Measurements from ENCODE around the gene ACSS2. TPM values are rescaled to one million over a fixed set of nuclear protein-coding genes. Genes with fewer than 3 reads are reported as not detected.

The ACSS2 gene
- total and polyA plus RNA-seq, 2 of the 8 experiments (the other 6 are each of a cell fraction or from before 2014, with no cell fraction given): 17.7 to 24.2 TPM

DNA sequence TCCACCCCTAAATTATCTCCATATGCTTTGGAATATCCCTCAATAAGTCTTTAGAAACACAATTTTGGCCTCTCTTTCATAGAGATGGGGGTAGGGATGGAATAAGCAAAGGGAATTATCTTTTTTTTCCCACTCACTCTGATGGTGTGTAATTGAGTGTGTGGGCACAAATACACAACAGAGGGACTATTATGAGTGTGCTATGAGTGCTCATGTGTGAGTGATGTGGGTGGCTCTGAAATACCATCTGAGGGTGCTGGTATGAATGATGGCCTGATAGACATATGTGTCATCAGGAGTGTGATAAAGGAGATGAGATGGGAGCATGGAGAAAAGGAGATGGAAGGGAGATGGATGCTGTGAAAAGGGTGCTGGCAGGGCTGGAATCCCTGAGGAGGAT is 43.6 kb downstream of the ACSS2 start:
- H2BK15ac ChIP-seq (ENCODE audit: low read length): no peak overlapping the region
- POLR2A ChIA-PET (ENCODE audit: partially characterized antibody): no interaction called here
- no peak overlapping the region for H2BK120ac ChIP-seq (replicated peaks; ENCODE audit: low read depth, low read length)
- no peak overlapping the region for H3K18ac ChIP-seq (ENCODE audit: extremely low read depth, low read length)
- TF ChIP-seq CTBP2 (IDR thresholded peaks at IDR 0.05; ENCODE audit: borderline replicate concordance, insufficient read depth, insufficient read length, low read length) (no peak), EP300 (IDR thresholded peaks at IDR 0.05; ENCODE audit: borderline replicate concordance in 1 of 2, low read depth in 2 of 2, low read length in 2 of 2) (no peak), TAF7 (optimal IDR thresholded peaks at IDR 0.05; ENCODE audit: borderline replicate concordance, low read depth, low read length) (no peak), POLR2A (IDR thresholded peaks at IDR 0.05; ENCODE audit: control extremely low read depth in 1 of 2, low read depth in 2 of 2, low read length in 2 of 2) (no peak), POU5F1 (IDR thresholded peaks at IDR 0.05; ENCODE audit: low read depth, low read length) (no peak), SRF (IDR thresholded peaks at IDR 0.05; ENCODE audit: low read depth, low read length) (no peak), KDM4A (IDR thresholded peaks at IDR 0.05; ENCODE audit: low read depth, low read length, severe bottlenecking) (no peak), JUND (IDR thresholded peaks at IDR 0.05; ENCODE audit: low read length) (no peak), EZH2 (IDR thresholded peaks at IDR 0.05; ENCODE audit: low read depth, low read length, severe bottlenecking) (no peak)
- no peak overlapping the region for H2BK5ac ChIP-seq (ENCODE audit: low read depth, low read length)
- no peak overlapping the region for H2AK5ac ChIP-seq (ENCODE audit: low read depth, low read length)
- CTCF ChIA-PET (ENCODE audit: partially characterized antibody): interaction anchor here (0.6 kb wide), 1 partner anchor 64 kb away, joined by 3 read pairs; no protein-coding TSS in a partner anchor
- no peaks in the 10 kb centered on the region; the same call in 1 of the 2 replicates for H3K23me2 ChIP-seq (ENCODE audit: low read depth, low read length)
- no peak overlapping the region for H3K14ac ChIP-seq (ENCODE audit: insufficient read length)
- no peak overlapping the region for H3K56ac ChIP-seq (replicated peaks; ENCODE audit: insufficient read length, low read depth, low read length)
- H3K9me3 ChIP-seq (ENCODE audit: insufficient read depth in 2 of 2, low read depth in 1 of 2, low read length in 1 of 2): peaks cover 2 to 4% of the 10 kb centered on the region in 2 experiments; a peak in 2 of 4 replicates
- H3K4me3 ChIP-seq (ENCODE audit: extremely low read depth in 1 of 4, insufficient read depth in 2 of 4, low read depth in 3 of 4, low read length in 4 of 4): no peak overlapping the region
- no peak overlapping the region for H2BK20ac ChIP-seq (ENCODE audit: low read length)
- H3K36me3 ChIP-seq (ENCODE audit: control insufficient read depth in 2 of 4, insufficient read depth in 4 of 4, low read length in 3 of 4): peaks cover 0 to 8% (median 0%) of the 10 kb centered on the region in 4 experiments; a peak in 3 of 8 replicates
- no peak overlapping the region for H2AFZ ChIP-seq (ENCODE audit: low read length)
- H3K79me2 ChIP-seq (ENCODE audit: control insufficient read depth in 1 of 2, insufficient read depth in 2 of 2, low read length in 2 of 2): no peaks in the 10 kb centered on the region
- H4K20me1 ChIP-seq (replicated peaks in 1 of 2; ENCODE audit: control insufficient read depth in 1 of 2, insufficient read depth in 2 of 2, low read length in 2 of 2): peaks cover 0 to 2% of the 10 kb centered on the region in 2 experiments
- H4K91ac ChIP-seq (replicated peaks; ENCODE audit: insufficient read length, low read length): no peak overlapping the region
- H3K27me3 ChIP-seq (replicated peaks in 1 of 4; ENCODE audit: control insufficient read depth in 3 of 4, extremely low read depth in 1 of 4, insufficient read depth in 3 of 4, low read length in 3 of 4): no peaks in the 10 kb centered on the region
- no peak for DNase-seq (ENCODE audit: low read depth in 1 of 2, low spot score in 2 of 2)
- H4K8ac ChIP-seq (ENCODE audit: extremely low read depth, insufficient read depth, low read length): no peak overlapping the region
- no peak overlapping the region for H3K9ac ChIP-seq (replicated peaks in 1 of 4; ENCODE audit: extremely low read depth in 1 of 4, low read depth in 3 of 4, low read length in 3 of 4)
- no peak overlapping the region for H3K4me2 ChIP-seq (ENCODE audit: insufficient read depth in 1 of 2, low read depth in 2 of 2, low read length in 2 of 2)
- H3K23ac ChIP-seq (ENCODE audit: insufficient read length): no peak overlapping the region
- H2BK12ac ChIP-seq (ENCODE audit: low read depth, low read length): no peak overlapping the region
- H4K5ac ChIP-seq (ENCODE audit: insufficient read length, low read depth, low read length): no peak overlapping the region
- H3K4ac ChIP-seq (replicated peaks; ENCODE audit: insufficient read length, low read depth, low read length): no peak overlapping the region
- H3K27ac ChIP-seq (ENCODE audit: low read depth, low read length): no peak overlapping the region
- no peaks in the 10 kb centered on the region; the same call in 1 of the 2 replicates for H3K79me1 ChIP-seq (ENCODE audit: low read depth, low read length)
- no peak for FAIRE-seq
- no peaks in the 10 kb centered on the region for H3K4me1 ChIP-seq (replicated peaks in 1 of 4; ENCODE audit: control insufficient read depth in 3 of 4, insufficient read depth in 4 of 4, low read length in 3 of 4)
